CD4-positive, alpha-beta T cell (primary cell): Measurements from ENCODE around the gene ENAM. TPM values are rescaled to one million over a fixed set of nuclear protein-coding genes. Genes with fewer than 3 reads are reported as not detected.
"Not testable (repeated sequence)": the region's sequence is repeated elsewhere in the genome, so short reads cannot be mapped to it uniquely, and the experiment has no call there.

ENCODE experiments used
- ATAC-seq: fragments of 200-7000 bp; cut with Tn5 transposase; one replicate; pipeline ENCODE4 v1.10.0; 2022; ENCODE audit warnings: mild to moderate bottlenecking; ENCODE audit not compliant: poor library complexity
- CTCF ChIA-PET: fragments of 350-600 bp; sonication (Branson Sonifier 250); formaldehyde crosslinking; loops from one replicate; lab custom pipeline; 2021; ENCODE audit warnings: antibody characterized with exemption, inconsistent platforms; lab: Charles Lee
- POLR2A ChIA-PET: fragments of 350-600 bp; sonication (Branson Sonifier 250); formaldehyde crosslinking; loops from one replicate; lab custom pipeline; 2021; ENCODE audit warnings: antibody characterized with exemption, inconsistent platforms; lab: Charles Lee
- DNase-seq, 14 experiments: peaks; one replicate each; pipeline ENCODE4 v3.0.0-alpha.2; 2013 to 2020; ENCODE audit warnings: mixed read lengths in 2 of 14
- H3K27ac ChIP-seq, 2 donors: one replicate each; pipeline versions ENCODE4 v1.5.1 to v1.7.0; 2013; ENCODE audit warnings: low read length in 2 of 2, low read depth in 1 of 2, mild to moderate bottlenecking in 1 of 2
- H3K27me3 ChIP-seq, 2 experiments: 1 replicate in 1 of 2; 2 replicates in 1 of 2; pipeline versions ENCODE4 v1.6.1 to v1.7.0; 2013; ENCODE audit warnings: low read length in 2 of 2, control low read depth in 1 of 2, mild to moderate bottlenecking in 1 of 2, moderate library complexity in 1 of 2; ENCODE audit not compliant: insufficient read depth in 2 of 2, control insufficient read depth in 1 of 2
- H3K36me3 ChIP-seq: one replicate; pipeline ENCODE4 v1.6.1; 2013; ENCODE audit warnings: low read length, control low read depth; ENCODE audit not compliant: insufficient read depth
- H3K4me1 ChIP-seq: one replicate; pipeline ENCODE4 v1.6.1; 2013; ENCODE audit warnings: low read length, control low read depth; ENCODE audit not compliant: insufficient read depth
- H3K4me3 ChIP-seq: one replicate; pipeline ENCODE4 v1.5.1; 2013; ENCODE audit warnings: mild to moderate bottlenecking, low read length, moderate library complexity
- H3K9me3 ChIP-seq, 2 experiments: 1 replicate in 1 of 2; 2 replicates in 1 of 2; pipeline versions ENCODE4 v1.6.1 to v1.7.0; 2013; ENCODE audit warnings: low read length in 2 of 2, mild to moderate bottlenecking in 2 of 2, control low read depth in 1 of 2, moderate library complexity in 1 of 2; ENCODE audit not compliant: control insufficient read depth in 1 of 2, insufficient read depth in 1 of 2
- H3K27ac Mint-ChIP-seq: one replicate; pipeline ENCODE4 v1.8.0; 2020; ENCODE audit warnings: mixed read lengths
- H3K27me3 Mint-ChIP-seq: one replicate; pipeline ENCODE4 v1.8.0; 2021; ENCODE audit warnings: mixed read lengths
- H3K36me3 Mint-ChIP-seq: one replicate; pipeline ENCODE4 v1.8.0; 2021; ENCODE audit warnings: low read depth, mixed read lengths
- H3K4me1 Mint-ChIP-seq: one replicate; pipeline ENCODE4 v1.8.0; 2021; ENCODE audit warnings: low read depth, mixed read lengths
- H3K4me3 Mint-ChIP-seq: one replicate; pipeline ENCODE4 v1.8.0; 2020; ENCODE audit warnings: mild to moderate bottlenecking, mixed read lengths
- H3K9me3 Mint-ChIP-seq: one replicate; pipeline ENCODE4 v1.8.0; 2020; ENCODE audit warnings: mixed read lengths
- CTCF ChIP-seq: fragments of 200-600 bp; IDR thresholded peaks from one replicate; pipeline ENCODE4 v1.8.0; 2022; ENCODE audit warnings: antibody characterized with exemption, mild to moderate bottlenecking
- intact Hi-C, 2 experiments: fragments of 100-400 bp; cut with DNase I in 1 of 2; cut with micrococcal nuclease in 1 of 2; formaldehyde crosslinking; loops; one replicate each; pipeline versions ENCODE4 v1.15.1 to v1.9.0; 2023 to 2025; cut with DNase I, micrococcal nuclease
- total RNA-seq, 174 experiments: library from RNA in 2 of 174; stranded (reverse) in 2 of 174; gene quantifications; one replicate each; pipeline ENCODE4 v1.2.3 and lab custom pipeline; 2021 to 2026

ENAM gene
- total RNA-seq, 2 experiments from 2014 or later, result not detected

GRCh38 chr4:70640192-70640591, 11.6 kb downstream of the ENAM start:
- intact Hi-C loops, result no loop called here
- no peak for TF ChIP-seq CTCF
- no peaks in the 10 kb centered on the region for H3K4me1 Mint-ChIP-seq

GRCh38 chr4:70650741-70651140, 22.2 kb downstream of the ENAM start:
- H3K4me3 Mint-ChIP-seq, H3K9me3 Mint-ChIP-seq, CTCF ChIA-PET, H3K4me3 ChIP-seq, H3K27ac ChIP-seq, H3K9me3 ChIP-seq, POLR2A ChIA-PET, H3K27me3 ChIP-seq, ATAC-seq, H3K36me3 Mint-ChIP-seq, H3K36me3 ChIP-seq, H3K4me1 ChIP-seq, DNase-seq, H3K27ac Mint-ChIP-seq, H3K4me1 Mint-ChIP-seq: not testable (repeated sequence)
- peaks cover 11% of the 10 kb centered on the region for H3K27me3 Mint-ChIP-seq
- intact Hi-C loops, result loop anchor here (5.0 to 10.0 kb wide), 2 partner anchors 334 to 357 kb away; no protein-coding TSS in a partner anchor

More at GRCh38 chr4:70640192-70640591, 11.6 kb downstream of the ENAM start:
- H3K9me3 Mint-ChIP-seq, result no peaks in the 10 kb centered on the region
- Histone ChIP-seq H3K4me1 (no peaks in the 10 kb centered on the region), H3K36me3 (no peaks in the 10 kb centered on the region), H3K9me3 (no peaks in the 10 kb centered on the region), H3K27me3 (no peaks in the 10 kb centered on the region), H3K27ac (no peak overlapping the region), H3K4me3 (no peak overlapping the region)
- no peaks in the 10 kb centered on the region for H3K27me3 Mint-ChIP-seq
- H3K27ac Mint-ChIP-seq, result no peak overlapping the region
- ChIA-PET POLR2A (no interaction called here), CTCF (no interaction called here)
- DNase-seq, result no peak
- no peak for ATAC-seq
- no peak overlapping the region for H3K4me3 Mint-ChIP-seq
- no peaks in the 10 kb centered on the region for H3K36me3 Mint-ChIP-seq

- no peaks in the 10 kb centered on the region for H3K27me3 ChIP-seq
- no peak overlapping the region for H3K4me3 Mint-ChIP-seq
- no peaks in the 10 kb centered on the region for H3K4me1 ChIP-seq
- H3K27me3 Mint-ChIP-seq, result peaks cover 11% of the 10 kb centered on the region
- peak; percentile 56 for ATAC-seq
- H3K4me1 Mint-ChIP-seq, result peaks cover 4% of the 10 kb centered on the region
- H3K9me3 Mint-ChIP-seq, result no peaks in the 10 kb centered on the region
- H3K36me3 Mint-ChIP-seq, result no peaks in the 10 kb centered on the region
- DNase-seq, result peak in 4 of 14 experiments; percentile 4 to 56 (median 54)
- TF ChIP-seq CTCF, result peak; percentile 71
- intact Hi-C loops, result loop anchor here (1.0 to 10.0 kb wide), 3 partner anchors 333 to 1651 kb away; no protein-coding TSS in a partner anchor
- H3K4me3 ChIP-seq, result no peak overlapping the region
- H3K9me3 ChIP-seq, result no peaks in the 10 kb centered on the region
- no peak overlapping the region for H3K27ac ChIP-seq
- ChIA-PET POLR2A (interaction anchor here (1.0 kb wide), 1 partner anchor 188 kb away, joined by 3 read pairs; the partner anchor contains the start of gene GRSF1), CTCF (interaction anchor here (0.7 to 1.2 kb wide), 3 partner anchors 28 to 279 kb away, joined by 3 read pairs; no protein-coding TSS in a partner anchor)
- H3K36me3 ChIP-seq, result no peaks in the 10 kb centered on the region
- no peak overlapping the region for H3K27ac Mint-ChIP-seq
Measured at GRCh38 chr4:70651864-70652506, 23.4 kb downstream of the ENAM start.
